GM21381 (cell line): Measurements from ENCODE around the gene RELN.

Experiments used
- ATAC-seq: cut with Tn5 transposase; IDR thresholded peaks from one replicate; pipeline ENCODE4 v1.9.1; 2021; ENCODE audit warnings: mild to moderate bottlenecking, moderate library complexity; ENCODE audit not compliant: unreplicated experiment

Gene RELN

GRCh38 chr7:103577059-103577458 lies 412.4 kb downstream of the RELN start:
- no peak for ATAC-seq

GRCh38 chr7:103576641-103577040 lies 412.8 kb downstream of the RELN start:
- no peak for ATAC-seq

DNA sequence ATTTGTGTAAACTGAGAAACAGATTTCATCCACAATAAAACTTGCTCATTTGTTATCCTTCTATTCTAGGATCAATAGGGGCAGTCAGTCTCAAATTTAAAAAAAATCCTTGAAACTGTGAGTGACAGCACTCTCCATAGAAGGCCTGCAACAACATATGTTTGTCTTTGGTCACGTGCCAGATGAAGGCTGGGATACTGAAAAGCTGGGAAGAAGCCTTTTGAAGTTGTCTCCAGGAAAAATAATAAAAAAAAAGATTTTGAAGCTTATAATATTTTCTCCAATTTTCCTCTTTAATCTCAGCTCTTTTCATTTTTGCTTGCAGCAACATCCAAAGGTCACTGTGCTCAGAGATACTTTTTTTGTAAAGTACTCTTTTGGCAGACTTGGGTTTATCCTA lies 414.9 kb downstream of the RELN start:
- ATAC-seq, result no peak

GRCh38 chr7:103573479-103574058 lies 415.9 kb downstream of the RELN start:
- no peak for ATAC-seq

- no peak for ATAC-seq
Observed at GRCh38 chr7:103571586-103571985, 417.9 kb downstream of the RELN start.

- no peak for ATAC-seq
Observed at GRCh38 chr7:103569621-103570305, 419.7 kb downstream of the RELN start.

GRCh38 chr7:103564416-103564815 lies 425.0 kb downstream of the RELN start:
- ATAC-seq, result no peak

DNA sequence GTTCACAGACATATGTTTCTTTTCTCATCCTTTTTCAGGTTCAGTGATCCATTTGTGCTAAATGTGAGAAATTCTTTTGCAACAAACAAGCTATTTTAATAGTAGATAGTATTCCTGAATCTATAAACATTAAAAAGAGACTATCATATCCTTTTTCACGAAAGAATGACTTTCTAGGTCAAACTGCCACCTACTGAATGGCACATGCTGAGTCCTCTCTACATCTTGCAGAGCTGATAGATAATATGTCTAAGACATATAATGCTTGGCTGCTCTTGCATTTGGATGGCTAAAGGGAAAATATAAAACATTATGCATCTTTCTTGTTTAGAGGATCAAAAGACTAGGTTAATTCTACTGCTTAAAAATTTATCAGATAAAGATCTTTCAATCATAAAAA lies 429.3 kb downstream of the RELN start:
- no peak for ATAC-seq

DNA sequence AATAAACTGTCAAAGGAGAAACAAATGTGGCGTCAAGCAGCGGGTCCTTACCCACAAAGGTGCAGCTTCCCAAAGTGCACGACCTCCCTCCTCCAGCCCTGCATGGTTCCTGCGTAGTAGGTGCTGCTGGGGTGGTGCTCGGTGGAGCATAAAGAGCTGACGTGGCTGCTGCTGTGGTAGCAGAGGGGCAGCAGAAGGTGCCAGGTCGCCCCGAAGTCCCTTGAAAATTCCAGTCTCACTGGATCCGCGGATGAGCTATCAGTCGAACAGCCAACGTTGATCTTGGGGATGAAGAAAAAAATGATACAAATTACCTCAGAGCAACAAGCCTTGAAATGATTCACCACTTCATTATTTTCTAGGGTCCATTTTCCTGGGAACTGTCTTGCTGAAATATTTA lies 438.4 kb downstream of the RELN start:
- ATAC-seq, result no peak

DNA sequence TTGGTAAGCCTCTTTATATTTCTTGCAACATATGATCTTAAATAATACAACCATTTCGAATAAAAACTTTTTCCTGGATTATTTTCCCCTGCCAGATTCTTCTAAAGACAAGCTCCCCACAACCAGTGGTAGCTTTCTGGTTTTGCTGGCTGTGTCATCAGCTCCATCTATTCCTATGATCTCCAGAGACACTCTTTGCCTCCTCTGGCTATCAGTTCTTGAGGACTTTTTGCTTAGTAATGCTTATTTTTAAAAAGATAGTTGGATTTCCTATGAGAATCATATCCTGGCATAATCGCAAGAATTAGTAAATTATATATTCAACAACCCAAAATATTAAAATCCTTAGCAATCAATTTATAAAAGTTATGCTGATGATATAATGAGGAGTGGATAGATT lies 439.7 kb downstream of the RELN start:
- ATAC-seq, result no peak

- no peak for ATAC-seq
Observed at GRCh38 chr7:103547451-103548284, 441.8 kb downstream of the RELN start.

GRCh38 chr7:103542470-103542869 lies 447.0 kb downstream of the RELN start:
- ATAC-seq, result no peak

DNA sequence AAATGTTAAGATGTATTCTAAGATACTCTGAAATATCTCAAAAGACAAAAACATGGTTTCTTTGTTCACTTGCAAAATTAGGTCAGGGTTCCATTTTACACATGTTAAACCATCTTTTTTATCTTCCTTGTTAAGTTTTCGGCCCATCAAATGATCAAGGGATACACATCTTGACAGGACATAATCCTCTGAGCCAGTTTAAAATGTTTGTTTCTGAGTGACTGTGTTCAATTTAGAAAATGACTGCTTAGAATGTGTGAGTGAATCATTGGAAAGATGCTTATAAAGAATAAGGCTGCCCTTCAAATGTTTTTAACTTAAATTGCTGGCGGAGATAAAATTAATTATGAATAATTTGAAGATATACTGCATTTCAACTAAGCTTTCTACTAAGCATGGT lies 447.5 kb downstream of the RELN start:
- ATAC-seq, result no peak

DNA sequence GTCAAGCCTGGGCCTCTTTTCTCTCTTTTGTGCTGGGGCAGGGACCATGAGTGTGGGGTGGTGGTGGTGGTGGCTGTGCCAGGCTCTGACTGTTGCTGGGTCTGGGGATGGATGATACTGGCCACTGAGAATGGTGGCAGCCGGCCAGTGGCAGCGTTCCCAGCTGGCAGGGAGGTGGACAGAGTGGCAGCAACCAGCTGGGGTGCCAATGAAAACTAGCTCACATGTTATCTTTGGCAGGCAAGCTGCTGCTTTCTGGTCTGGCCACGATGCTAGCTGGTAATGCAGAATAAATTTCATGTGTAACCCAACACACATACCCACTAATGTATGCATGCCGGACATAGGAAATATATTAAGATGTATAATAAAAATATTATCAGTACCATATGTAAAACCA lies 448.4 kb downstream of the RELN start:
- no peak for ATAC-seq

DNA sequence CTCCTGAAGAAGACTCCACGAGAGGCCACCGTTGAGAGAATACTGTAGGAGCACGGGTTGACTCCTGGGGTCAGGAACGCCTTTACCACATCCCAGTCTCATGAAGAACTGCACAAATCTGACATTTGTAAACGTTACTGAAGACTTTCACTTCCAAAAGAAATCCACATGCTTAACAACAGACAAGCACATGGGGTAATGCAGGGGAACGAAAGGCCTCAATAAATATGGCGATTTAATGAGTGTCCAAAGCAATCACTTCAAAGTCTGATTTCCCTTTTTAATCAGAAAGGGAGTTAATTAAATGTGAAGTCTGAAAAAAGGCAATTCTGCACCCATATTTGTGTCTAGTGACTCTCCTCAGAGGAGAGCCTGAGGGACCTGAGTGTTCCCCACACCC lies 449.1 kb downstream of the RELN start:
- ATAC-seq, result no peak

- ATAC-seq, result no peak
Observed at GRCh38 chr7:103539875-103540274, 449.6 kb downstream of the RELN start.

- ATAC-seq, result no peak
Observed at GRCh38 chr7:103538964-103539709, 450.3 kb downstream of the RELN start.

- no peak for ATAC-seq
Observed at GRCh38 chr7:103533761-103534160, 455.7 kb downstream of the RELN start.

DNA sequence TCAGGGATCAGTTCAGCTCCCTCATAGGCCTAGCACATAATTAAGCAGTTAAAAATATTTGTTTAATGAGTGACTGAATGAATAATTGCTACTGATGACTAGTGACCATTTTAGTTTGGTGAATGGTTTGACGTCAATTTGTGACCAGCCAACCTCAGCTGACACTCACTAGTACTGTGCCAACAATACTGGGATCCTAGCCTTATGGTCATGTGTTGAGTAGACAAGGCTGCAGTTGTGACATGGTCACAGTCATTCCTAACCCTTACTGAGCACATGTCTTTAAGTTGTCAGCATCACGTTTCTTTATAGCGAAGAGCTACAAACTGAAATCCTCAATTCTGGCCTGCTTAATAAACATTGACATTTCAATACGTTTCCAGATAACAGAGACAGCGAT lies 456.5 kb downstream of the RELN start:
- no peak for ATAC-seq

GRCh38 chr7:103528152-103528551 lies 461.3 kb downstream of the RELN start:
- no peak for ATAC-seq

GRCh38 chr7:103525937-103526336 lies 463.5 kb downstream of the RELN start:
- ATAC-seq, result no peak
